ENCODE data around the gene RASSF5.

Gene RASSF5

GRCh38 chr1:206563367-206564207 lies 56.3 kb downstream of the RASSF5 start:
- FAIRE-seq = no peak
- DNase-seq (ENCODE audit: insufficient read length, low spot score) = no peak
- TF ChIP-seq, protein P1, sequence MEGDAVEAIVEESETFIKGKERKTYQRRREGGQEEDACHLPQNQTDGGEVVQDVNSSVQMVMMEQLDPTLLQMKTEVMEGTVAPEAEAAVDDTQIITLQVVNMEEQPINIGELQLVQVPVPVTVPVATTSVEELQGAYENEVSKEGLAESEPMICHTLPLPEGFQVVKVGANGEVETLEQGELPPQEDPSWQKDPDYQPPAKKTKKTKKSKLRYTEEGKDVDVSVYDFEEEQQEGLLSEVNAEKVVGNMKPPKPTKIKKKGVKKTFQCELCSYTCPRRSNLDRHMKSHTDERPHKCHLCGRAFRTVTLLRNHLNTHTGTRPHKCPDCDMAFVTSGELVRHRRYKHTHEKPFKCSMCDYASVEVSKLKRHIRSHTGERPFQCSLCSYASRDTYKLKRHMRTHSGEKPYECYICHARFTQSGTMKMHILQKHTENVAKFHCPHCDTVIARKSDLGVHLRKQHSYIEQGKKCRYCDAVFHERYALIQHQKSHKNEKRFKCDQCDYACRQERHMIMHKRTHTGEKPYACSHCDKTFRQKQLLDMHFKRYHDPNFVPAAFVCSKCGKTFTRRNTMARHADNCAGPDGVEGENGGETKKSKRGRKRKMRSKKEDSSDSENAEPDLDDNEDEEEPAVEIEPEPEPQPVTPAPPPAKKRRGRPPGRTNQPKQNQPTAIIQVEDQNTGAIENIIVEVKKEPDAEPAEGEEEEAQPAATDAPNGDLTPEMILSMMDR (IDR thresholded peaks at IDR 0.05; ENCODE audit: insufficient read depth, missing control alignments) = no peak

DNA sequence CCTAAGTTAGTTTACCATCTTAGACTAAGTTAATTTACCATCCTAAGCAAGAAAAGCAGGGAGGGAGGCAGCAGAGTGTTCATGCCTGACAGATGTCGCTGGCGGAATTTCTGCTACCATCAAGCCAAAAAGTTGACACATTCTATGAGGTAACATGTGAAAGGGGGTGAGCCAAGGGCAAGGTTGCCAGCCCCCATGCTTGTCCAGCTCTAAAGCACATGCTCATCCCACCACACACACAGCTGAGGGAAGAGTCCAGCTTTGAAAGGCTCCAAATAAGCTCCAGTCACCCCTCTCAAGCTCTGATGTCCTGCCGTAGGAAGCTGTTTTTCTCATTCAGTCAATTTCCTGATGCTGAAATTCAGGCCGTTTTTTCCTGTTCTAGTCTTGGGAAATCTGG lies 58.7 kb downstream of the RASSF5 start:
- no peak for FAIRE-seq
- TF ChIP-seq, protein P1 (IDR thresholded peaks at IDR 0.05; ENCODE audit: insufficient read depth, missing control alignments) = no peak

GRCh38 chr1:206566999-206567398 lies 59.7 kb downstream of the RASSF5 start:
- DNase-seq (ENCODE audit: insufficient read length, low spot score) (no peak), FAIRE-seq (no peak)
- TF ChIP-seq, protein P1 (IDR thresholded peaks at IDR 0.05; ENCODE audit: insufficient read depth, missing control alignments) = no peak

More for the DNA sequence above, 58.7 kb downstream of the RASSF5 start:
- no peak for DNase-seq (ENCODE audit: insufficient read length, low spot score)

DNA sequence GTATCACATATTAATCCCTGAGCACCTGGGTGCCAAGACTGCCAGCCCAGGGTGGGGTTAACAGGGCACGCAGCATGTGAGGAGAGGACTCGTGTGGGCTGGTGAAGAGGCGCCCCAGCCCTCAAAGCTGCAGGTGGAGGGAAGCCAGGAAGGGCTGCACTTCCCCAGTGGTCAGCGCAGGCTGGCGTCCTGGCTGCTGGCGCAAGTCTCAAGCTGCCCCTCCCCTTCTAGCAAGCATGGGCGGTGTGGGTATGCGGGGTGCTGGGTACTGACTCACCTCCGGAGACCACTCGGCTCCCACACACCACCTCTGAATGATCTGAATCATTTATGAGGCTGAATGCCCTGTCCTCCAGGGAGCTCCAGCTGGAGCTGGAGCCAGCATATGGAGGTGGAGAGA lies 60.9 kb downstream of the RASSF5 start:
- TF ChIP-seq, protein P1 (IDR thresholded peaks at IDR 0.05; ENCODE audit: insufficient read depth, missing control alignments) = no peak
- FAIRE-seq = no peak
- no peak for DNase-seq (ENCODE audit: insufficient read length, low spot score)

- no peak for FAIRE-seq
- TF ChIP-seq, protein P1 (IDR thresholded peaks at IDR 0.05; ENCODE audit: insufficient read depth, missing control alignments) = no peak
- no peak for DNase-seq (ENCODE audit: insufficient read length, low spot score)
Observed at GRCh38 chr1:206568779-206569352, 61.5 kb downstream of the RASSF5 start.

GRCh38 chr1:206569556-206569955 lies 62.2 kb downstream of the RASSF5 start:
- DNase-seq (ENCODE audit: insufficient read length, low spot score) = no peak
- FAIRE-seq = no peak
- TF ChIP-seq, protein P1 (IDR thresholded peaks at IDR 0.05; ENCODE audit: insufficient read depth, missing control alignments) = no peak

- TF ChIP-seq, protein P1 (IDR thresholded peaks at IDR 0.05; ENCODE audit: insufficient read depth, missing control alignments) = no peak
- no peak for FAIRE-seq
Observed at GRCh38 chr1:206570529-206570928, 63.2 kb downstream of the RASSF5 start.

More at GRCh38 chr1:206570529-206570928, 63.2 kb downstream of the RASSF5 start:
- DNase-seq (ENCODE audit: insufficient read length, low spot score) = no peak
